OCI-LY1 (cell line): ENCODE measurements around the gene TSKU.

Experiments used
- H2AFZ ChIP-seq: fragments of 200-600 bp; sonication (generic), shearing (Covaris generic); 2 replicates; pipeline ENCODE4 v1.6.0; 2014; ENCODE audit warnings: antibody characterized with exemption, mild to moderate bottlenecking, low read length
- H3F3A ChIP-seq: fragments of 200-600 bp; sonication (generic), shearing (Covaris generic); 2 replicates; pipeline ENCODE4 v1.6.0; 2014; ENCODE audit warnings: mild to moderate bottlenecking, antibody characterized with exemption, low read length, moderate library complexity; ENCODE audit not compliant: insufficient read depth
- H3K27ac ChIP-seq: fragments of 200-600 bp; sonication (generic); 2 replicates; pipeline ENCODE4 v1.5.1; 2014; ENCODE audit warnings: low read length, mixed run types, mild to moderate bottlenecking, low read depth; ENCODE audit not compliant: poor library complexity, severe bottlenecking
- H3K27me3 ChIP-seq: fragments of 200-600 bp; sonication (generic); 2 replicates; pipeline ENCODE4 v1.6.0; 2014; ENCODE audit warnings: antibody characterized with exemption, mild to moderate bottlenecking, low read length, moderate library complexity; ENCODE audit not compliant: insufficient read depth
- H3K36me3 ChIP-seq: fragments of 200-600 bp; sonication (generic); 2 replicates; pipeline ENCODE4 v1.6.1; 2014; ENCODE audit warnings: mild to moderate bottlenecking, antibody characterized with exemption, low read length, moderate library complexity, mixed read lengths; ENCODE audit not compliant: insufficient read depth
- H3K4me1 ChIP-seq: fragments of 200-600 bp; sonication (generic); 2 replicates; pipeline ENCODE4 v1.5.1; 2014; ENCODE audit warnings: mild to moderate bottlenecking, low read length, moderate library complexity; ENCODE audit not compliant: insufficient read depth, severe bottlenecking
- H3K4me2 ChIP-seq: fragments of 200-600 bp; sonication (generic), shearing (Covaris generic); 2 replicates; pipeline ENCODE4 v1.6.1; 2014; ENCODE audit warnings: low read length
- H3K4me3 ChIP-seq: fragments of 200-600 bp; sonication (generic); 2 replicates; pipeline ENCODE4 v1.5.1; 2014; ENCODE audit warnings: low read length, low read depth, mild to moderate bottlenecking, mixed read lengths; ENCODE audit not compliant: poor library complexity, severe bottlenecking
- H3K79me2 ChIP-seq: fragments of 200-600 bp; shearing (Covaris generic); 2 replicates; pipeline ENCODE4 v1.6.1; 2016; ENCODE audit warnings: mixed run types, low read length, mixed read lengths; ENCODE audit not compliant: insufficient read depth
- H3K9ac ChIP-seq: fragments of 200-600 bp; sonication (generic), shearing (Covaris generic); 2 replicates; pipeline ENCODE4 v1.6.1; 2014; ENCODE audit warnings: mild to moderate bottlenecking, low read length, mixed read lengths
- H3K9me2 ChIP-seq: fragments of 200-600 bp; sonication (generic), shearing (Covaris generic); 2 replicates; pipeline ENCODE4 v1.6.1; 2014; ENCODE audit warnings: low read depth, mild to moderate bottlenecking, low read length, mixed read lengths
- H3K9me3 ChIP-seq: fragments of 200-600 bp; shearing (Covaris generic); 2 replicates; pipeline ENCODE4 v1.6.1; 2014; ENCODE audit warnings: low read length, mixed read lengths
- H4K20me1 ChIP-seq: fragments of 200-600 bp; sonication (generic), shearing (Covaris generic); 2 replicates; pipeline ENCODE4 v1.6.0; 2016; ENCODE audit warnings: mild to moderate bottlenecking, low read length; ENCODE audit not compliant: insufficient read depth
- EZH2 ChIP-seq: fragments of 200-600 bp; sonication (generic), shearing (Covaris generic); IDR thresholded peaks from 2 replicates; pipeline ENCODE4 v1.8.0; 2017; ENCODE audit warnings: borderline replicate concordance, mixed run types, mild to moderate bottlenecking, antibody characterized with exemption, low read length, moderate library complexity, mixed read lengths
- TF ChIP-seq, protein P1 (sequence below): fragments of 200-600 bp; sonication (generic), shearing (Covaris generic); IDR thresholded peaks from 2 replicates; pipeline ENCODE4 v1.5.1; 2017; ENCODE audit warnings: mild to moderate bottlenecking, antibody characterized with exemption, low read length, moderate library complexity, mixed read lengths

The TSKU gene

DNA sequence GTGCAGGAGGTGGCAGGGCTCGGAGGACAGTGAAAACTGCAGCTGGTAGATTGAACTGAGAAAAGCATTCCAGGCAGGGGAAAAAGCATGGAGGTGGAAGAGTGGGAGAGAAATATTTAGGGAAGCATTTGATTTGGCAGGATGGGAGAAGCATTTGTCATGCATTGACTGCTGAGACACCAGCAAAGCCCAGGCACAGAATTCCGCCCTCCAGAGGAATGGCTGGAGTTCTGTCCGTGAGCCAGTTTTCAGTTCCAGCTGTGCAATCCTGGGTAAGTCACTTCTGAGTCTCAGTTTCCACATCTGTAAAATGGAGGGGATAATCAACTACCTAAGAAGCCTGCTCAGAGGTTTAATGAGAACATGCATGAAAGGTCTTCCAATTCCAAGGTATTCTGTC, 4.3 kb upstream of the TSKU start:
- Histone ChIP-seq H2AFZ (no peak overlapping the region), H3K4me2 (no peak overlapping the region), H3K27ac (no peak overlapping the region), H3K79me2 (no peaks in the 10 kb centered on the region), H3K4me1 (peaks cover 5% of the 10 kb centered on the region), H3K27me3 (peaks cover 7% of the 10 kb centered on the region; the same call in 1 of the 2 replicates), H3K9me3 (peaks cover 10% of the 10 kb centered on the region), H3K4me3 (no peak overlapping the region), H3K36me3 (no peaks in the 10 kb centered on the region; the same call in 1 of the 2 replicates), H3K9me2 (no peaks in the 10 kb centered on the region), H3K9ac (no peak overlapping the region), H4K20me1 (no peaks in the 10 kb centered on the region), H3F3A (no peaks in the 10 kb centered on the region)
- TF ChIP-seq, protein P1, sequence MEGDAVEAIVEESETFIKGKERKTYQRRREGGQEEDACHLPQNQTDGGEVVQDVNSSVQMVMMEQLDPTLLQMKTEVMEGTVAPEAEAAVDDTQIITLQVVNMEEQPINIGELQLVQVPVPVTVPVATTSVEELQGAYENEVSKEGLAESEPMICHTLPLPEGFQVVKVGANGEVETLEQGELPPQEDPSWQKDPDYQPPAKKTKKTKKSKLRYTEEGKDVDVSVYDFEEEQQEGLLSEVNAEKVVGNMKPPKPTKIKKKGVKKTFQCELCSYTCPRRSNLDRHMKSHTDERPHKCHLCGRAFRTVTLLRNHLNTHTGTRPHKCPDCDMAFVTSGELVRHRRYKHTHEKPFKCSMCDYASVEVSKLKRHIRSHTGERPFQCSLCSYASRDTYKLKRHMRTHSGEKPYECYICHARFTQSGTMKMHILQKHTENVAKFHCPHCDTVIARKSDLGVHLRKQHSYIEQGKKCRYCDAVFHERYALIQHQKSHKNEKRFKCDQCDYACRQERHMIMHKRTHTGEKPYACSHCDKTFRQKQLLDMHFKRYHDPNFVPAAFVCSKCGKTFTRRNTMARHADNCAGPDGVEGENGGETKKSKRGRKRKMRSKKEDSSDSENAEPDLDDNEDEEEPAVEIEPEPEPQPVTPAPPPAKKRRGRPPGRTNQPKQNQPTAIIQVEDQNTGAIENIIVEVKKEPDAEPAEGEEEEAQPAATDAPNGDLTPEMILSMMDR: no peak
- no peak for TF ChIP-seq EZH2

DNA sequence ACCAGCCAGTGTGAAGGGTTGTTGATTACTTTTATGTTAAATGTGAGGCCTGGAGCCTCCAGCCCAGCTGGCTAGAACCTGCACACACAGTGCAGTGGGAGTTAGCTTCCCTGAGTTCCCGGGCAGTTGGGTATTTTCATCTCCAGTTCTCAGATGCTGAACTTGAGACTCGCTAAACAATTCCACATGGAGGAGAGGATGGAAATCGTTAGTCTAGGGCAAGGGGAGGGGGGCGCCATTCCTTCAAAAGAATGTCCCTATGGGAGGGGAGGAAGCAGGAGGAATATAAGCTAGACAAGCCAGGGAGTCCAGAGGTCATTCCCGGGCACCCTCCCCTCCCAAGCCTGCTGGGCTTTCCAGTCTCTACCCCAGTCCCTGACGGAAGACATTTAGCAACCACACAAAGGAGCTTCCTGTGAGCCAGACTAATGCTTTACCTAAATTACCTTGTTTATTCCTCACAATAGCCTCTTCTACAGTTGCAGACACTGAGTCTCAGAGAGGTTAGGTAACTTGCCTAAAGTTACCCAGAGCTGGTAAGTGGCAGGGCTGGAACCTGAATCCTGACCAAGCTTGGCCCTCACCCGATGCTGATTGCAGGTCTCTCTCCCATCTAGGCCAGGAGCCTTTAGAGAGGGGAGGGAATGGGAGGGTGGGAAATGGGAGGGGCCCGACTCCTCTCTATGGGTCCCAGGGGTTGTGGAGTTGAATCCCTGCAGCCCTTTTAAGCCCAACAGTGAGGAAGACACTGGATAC, 1.9 kb upstream of the TSKU start:
- Histone ChIP-seq H2AFZ (no peak overlapping the region), H3K79me2 (no peaks in the 10 kb centered on the region), H3K4me1 (peaks cover 5% of the 10 kb centered on the region), H3K36me3 (no peaks in the 10 kb centered on the region; the same call in 1 of the 2 replicates), H3K27ac (no peak overlapping the region), H3K9me3 (peaks cover 7% of the 10 kb centered on the region), H3F3A (no peaks in the 10 kb centered on the region), H3K4me3 (no peak overlapping the region), H3K27me3 (peaks cover 4% of the 10 kb centered on the region; the same call in 1 of the 2 replicates), H3K9me2 (no peaks in the 10 kb centered on the region), H4K20me1 (no peaks in the 10 kb centered on the region), H3K4me2 (no peak overlapping the region), H3K9ac (no peak overlapping the region)
- TF ChIP-seq EZH2: no peak
- TF ChIP-seq, protein P1: no peak

DNA sequence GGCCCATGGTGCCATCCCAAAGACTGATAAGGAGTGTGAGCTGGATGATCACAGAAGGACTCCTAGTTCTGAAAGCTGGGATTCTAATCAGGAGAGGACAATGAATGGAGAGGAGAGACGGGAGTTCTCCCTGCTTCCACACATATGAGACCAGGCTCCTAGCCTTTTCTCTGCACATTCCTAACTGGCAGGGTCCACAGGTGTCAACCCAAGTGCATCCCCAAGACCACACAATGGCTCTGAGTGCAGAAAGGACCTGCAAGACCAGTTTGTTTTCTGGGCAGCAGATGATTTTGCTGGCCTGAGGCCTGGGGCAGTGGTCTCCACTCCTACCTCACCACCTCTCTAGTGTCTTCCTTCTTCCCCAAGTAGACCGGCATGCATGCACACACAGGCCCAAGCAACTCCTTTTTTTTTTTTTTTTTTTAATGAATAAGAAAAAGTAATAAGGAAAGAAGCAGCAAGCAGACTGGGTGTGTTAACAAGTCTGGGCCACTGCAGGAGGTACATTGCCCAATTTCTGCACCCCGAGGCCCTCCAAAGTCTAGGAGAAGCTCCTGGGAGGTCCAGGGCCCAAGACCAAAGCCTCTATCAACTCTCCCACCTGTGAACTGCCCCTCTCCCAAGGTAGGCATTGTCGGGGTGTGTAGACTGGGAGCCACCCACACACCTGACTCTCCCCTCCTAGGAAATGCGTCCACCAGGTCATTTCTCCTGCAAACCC, 1.2 kb upstream of the TSKU start:
- Histone ChIP-seq H2AFZ (no peak overlapping the region), H3K36me3 (no peaks in the 10 kb centered on the region; the same call in 1 of the 2 replicates), H3K27me3 (peaks cover 2% of the 10 kb centered on the region; the same call in 1 of the 2 replicates), H3K79me2 (no peaks in the 10 kb centered on the region), H3K4me2 (no peak overlapping the region), H3K4me3 (no peak overlapping the region), H3K9ac (no peak overlapping the region), H3F3A (no peaks in the 10 kb centered on the region), H3K4me1 (peaks cover 5% of the 10 kb centered on the region), H3K9me3 (no peaks in the 10 kb centered on the region; the same call in 1 of the 2 replicates), H3K27ac (no peak overlapping the region), H3K9me2 (no peaks in the 10 kb centered on the region), H4K20me1 (no peaks in the 10 kb centered on the region)
- TF ChIP-seq EZH2: no peak
- TF ChIP-seq, protein P1: no peak
